Stimulated activated CD8-positive, alpha-beta memory T cell treated with anti-CD3 and anti-CD28 coated beads, Interleukin-4, amount 100 ng/mL, for 48 hours (primary cell): ENCODE measurements around the gene HIRA.
A peak's percentile ranks its signal among the peaks of the same experiment; 100 is the strongest.
"Not testable (repeated sequence)": the region's sequence is repeated elsewhere in the genome, so short reads cannot be mapped to it uniquely, and the experiment has no call there.

ENCODE experiments used
- DNase-seq: peaks from one replicate; pipeline ENCODE4 v3.0.0-alpha.2; 2020

The HIRA gene

DNA sequence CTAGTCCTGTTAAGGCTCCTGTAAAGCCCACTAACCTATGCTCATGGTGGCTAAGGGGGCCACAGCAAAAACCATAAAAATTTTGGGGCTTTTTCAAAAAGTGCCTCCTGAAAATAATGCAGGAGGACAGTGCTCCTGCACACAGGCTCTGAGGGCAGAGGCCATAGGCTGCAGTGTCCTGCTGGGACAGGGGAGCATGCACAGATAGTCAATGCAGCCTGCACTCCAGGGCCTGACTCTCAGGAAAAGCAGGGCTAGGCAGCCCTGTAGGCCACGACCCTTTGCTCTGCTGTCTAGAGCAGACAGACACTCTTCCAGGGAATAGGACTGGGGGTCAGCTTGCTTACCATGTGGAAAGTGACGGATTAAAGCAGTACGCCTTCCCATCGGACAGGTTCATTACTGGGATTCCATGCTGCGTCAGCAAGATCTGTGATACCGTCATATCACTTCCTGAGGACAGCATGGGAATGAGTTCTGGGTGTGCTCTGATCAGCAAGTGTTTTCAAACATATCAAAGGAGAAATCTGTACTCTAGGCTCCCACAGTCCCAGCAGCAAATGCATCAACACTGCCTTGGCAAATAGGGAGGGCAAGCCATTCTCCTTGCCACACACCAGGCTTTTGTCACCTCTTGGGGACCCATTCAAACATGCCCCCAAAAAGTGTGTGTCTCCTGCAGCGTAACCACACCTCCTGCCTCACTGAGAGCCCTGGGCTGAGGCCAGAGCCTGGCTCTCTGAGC is 75.9 kb downstream of the HIRA start:
- DNase-seq: no peak

- DNase-seq: peak; percentile 3
Observed at GRCh38 chr22:19354201-19354600, 77.3 kb downstream of the HIRA start.

- peak; percentile 13 for DNase-seq
Observed at GRCh38 chr22:19353363-19354131, 78.0 kb downstream of the HIRA start.

- peak; percentile 15 for DNase-seq
Observed at GRCh38 chr22:19352766-19353165, 78.8 kb downstream of the HIRA start.

- peak; percentile 4 for DNase-seq
Observed at GRCh38 chr22:19352217-19352616, 79.3 kb downstream of the HIRA start.

GRCh38 chr22:19351604-19352003 is 79.9 kb downstream of the HIRA start:
- DNase-seq: no peak

DNA sequence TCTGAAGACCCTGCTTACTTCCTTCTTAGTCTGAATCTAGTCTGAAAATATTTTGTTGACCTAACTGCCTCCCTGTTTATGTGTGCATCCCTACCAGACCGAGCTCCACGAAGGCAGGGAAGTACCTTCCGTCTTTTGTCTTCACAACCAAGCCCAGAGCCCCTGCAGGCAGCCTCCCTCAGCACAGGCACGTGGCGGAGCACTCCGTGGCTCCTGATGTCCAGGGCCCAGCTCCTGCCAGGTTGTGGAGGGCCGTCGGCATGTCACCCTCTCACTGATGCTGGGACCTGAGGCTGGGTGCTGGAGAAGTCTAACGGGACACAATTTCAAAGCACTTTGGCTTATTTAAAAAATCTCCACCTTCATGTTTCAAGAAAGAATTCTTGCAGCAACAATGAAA is 80.6 kb downstream of the HIRA start:
- DNase-seq: no peak

DNA sequence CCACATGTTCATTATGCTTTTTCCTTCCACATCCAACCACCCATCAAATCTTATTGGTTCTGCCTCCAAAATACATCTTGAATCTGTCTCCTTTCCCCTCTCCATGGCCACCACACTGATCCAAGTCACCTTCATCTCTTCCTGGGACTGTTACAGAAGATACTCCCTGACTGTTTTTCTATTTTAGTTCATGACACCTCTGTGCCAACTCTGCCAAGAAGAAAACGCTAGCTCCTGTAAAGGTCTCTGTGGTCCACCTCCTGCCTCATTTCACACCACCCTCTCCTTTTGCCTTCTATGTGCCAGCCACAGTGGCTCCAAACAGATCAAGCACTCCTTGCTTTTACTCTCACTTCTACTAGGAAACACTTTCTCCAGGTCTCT is 81.1 kb downstream of the HIRA start:
- no peak for DNase-seq

- DNase-seq: no peak
Observed at GRCh38 chr22:19349778-19350475, 81.6 kb downstream of the HIRA start.

DNA sequence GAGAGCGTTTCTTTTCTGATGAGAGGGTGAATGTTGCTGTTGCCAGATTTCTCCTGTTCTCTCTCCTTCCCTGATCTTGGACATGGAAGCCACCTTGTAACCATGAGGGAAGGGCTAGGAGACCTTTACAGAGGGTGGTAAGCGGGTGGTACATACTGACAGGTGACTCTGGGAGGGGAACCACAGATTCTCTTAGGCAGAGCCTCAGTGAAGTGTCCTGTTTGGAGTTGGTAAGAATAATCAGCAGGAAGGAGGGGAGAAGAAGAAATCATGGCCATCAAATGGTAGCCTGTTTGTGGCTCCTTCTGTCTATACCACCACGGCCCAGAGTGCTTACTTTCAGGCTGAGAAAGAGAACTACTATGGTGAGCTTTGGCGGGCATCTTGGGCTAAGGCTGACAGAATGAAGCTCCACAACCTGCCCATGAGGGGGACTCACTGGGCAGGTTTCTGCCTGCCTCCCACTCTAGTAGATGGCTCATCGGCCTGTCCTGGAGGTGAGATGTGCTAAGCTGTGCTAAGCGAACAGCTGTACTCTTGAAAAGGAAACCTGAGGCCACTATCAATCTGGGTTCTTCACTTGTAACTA is 84.8 kb downstream of the HIRA start:
- DNase-seq: no peak

GRCh38 chr22:19344420-19344819 is 87.1 kb downstream of the HIRA start:
- DNase-seq: no peak

DNA sequence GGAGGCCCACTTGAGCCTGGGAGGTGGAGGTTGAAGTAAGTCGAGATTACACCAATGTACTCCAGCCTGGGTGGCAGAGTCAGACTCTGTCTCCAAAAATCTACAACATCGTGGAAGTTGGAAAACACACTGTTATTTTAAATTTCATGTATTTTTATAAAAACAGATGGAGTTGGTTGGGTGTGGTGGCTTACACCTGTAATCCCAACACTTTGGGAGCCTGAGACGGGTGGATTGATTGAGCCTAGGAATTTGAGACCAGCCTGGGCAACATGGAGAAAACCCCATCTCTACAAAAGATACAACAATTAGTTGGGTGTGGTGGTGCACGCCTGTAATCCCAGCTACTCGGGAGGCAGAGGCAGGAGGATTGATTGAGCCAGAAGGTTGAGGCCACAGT is 88.1 kb downstream of the HIRA start:
- DNase-seq: no peak

DNA sequence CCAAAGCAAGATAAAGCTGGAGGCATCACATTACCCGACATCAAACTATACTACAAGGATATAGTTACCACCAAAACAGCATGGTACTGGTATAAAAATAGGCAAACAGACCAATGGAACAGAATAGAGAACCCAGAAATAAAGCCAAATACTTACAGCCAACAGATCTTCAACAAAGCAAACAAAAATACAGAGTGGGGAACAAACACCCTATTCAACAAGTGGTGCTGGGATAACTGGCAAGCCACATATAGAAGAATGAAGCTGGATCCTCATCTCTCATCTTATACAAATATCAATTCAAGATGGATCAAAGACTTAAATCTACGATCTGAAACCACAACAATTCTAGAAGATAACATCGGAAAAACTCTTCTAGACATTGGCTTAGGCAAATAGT is 90.0 kb downstream of the HIRA start:
- no peak for DNase-seq

- no peak for DNase-seq
Observed at GRCh38 chr22:19337137-19337536, 94.4 kb downstream of the HIRA start.

DNA sequence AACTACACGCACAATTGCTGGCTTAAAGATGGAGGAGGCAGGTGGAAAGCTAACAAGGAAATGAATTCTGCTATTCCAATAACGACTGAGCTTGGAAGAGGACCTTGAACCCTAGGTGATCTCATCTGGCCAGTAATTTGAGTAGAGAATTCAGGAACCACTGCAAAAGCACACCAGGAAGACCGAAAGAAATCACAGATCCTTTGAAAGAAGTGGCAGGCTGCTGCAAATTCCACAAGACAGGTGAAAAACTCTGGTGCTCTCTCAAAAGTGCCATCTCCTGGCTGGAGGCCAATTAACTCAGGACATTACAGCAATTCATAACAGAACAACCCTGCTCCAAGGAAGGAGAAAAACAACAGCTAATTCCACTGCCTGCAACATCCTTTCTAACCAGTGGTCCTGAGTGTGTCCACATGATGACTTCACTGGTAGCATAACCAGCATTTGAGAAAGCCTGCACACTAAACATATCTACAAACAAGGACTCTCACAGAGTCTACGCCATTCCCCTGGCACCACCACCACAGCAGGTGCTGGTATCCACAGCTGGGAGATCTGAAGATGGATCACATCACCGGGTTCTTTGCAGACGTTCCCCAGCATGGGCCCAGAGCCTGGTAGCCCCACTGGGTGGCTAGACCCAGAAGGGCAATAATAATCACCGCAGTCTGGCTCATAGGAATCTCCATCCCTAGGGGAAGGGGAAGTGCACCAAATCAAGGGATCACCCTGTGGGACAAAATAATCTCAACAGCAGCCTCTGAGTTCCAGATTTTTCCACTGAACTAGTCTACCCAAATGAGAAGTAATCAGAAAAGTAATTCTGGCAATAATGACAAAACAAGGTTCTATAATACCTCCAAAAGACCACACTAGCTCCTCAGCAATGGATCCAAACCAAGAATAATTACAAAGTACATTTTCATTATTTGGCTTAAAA is 95.1 kb downstream of the HIRA start:
- no peak for DNase-seq

DNA sequence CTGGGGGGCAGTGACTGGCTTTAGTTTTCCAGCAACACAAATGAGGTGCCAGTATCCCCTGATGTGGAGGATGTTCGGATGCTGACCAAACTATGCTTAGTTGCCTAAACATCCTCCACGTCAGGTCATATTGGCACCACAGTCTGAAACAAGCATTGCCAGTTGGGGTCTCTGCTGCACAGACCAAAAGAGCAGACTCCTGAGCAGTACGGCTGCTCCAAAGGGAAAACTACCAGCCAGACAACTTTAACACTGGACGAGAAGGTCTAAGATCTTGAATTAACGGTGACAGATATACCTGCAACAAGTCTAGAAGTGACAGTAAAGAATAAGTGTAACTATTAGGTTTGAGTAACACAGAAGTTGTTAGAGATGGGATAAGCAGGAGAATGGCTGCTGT is 99.6 kb downstream of the HIRA start:
- DNase-seq: no peak

GRCh38 chr22:19331474-19331873 is 100.1 kb downstream of the HIRA start:
- DNase-seq: no peak

DNA sequence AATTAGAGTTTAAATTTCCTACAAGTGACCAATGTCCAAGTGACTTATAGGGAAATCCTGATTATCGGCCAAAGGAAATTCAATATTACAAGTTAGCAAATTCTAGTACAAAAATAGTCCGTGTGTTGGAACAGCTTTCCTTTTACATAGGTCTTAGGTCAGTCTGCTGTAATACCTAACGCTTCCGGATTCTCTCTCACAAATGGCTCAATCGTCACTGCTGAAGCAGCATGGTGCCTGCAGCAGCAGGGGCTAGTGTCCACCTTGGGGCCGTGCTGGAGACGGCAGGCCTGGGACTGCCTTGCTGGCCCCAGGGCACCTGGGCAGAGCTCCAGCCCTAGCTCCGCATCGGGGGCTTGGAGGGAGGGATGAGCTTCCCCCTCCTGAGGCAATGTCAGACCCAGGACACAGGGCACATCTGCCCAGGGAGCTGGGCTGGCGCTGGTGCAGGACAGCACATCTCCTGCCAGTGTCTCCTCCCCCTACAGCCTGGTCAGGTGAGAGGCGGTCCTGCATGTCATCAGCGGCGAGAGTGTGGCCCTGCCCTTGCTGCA is 100.6 kb downstream of the HIRA start:
- DNase-seq: no peak

GRCh38 chr22:19330205-19330604 is 101.3 kb downstream of the HIRA start:
- not testable (repeated sequence) for DNase-seq

DNA sequence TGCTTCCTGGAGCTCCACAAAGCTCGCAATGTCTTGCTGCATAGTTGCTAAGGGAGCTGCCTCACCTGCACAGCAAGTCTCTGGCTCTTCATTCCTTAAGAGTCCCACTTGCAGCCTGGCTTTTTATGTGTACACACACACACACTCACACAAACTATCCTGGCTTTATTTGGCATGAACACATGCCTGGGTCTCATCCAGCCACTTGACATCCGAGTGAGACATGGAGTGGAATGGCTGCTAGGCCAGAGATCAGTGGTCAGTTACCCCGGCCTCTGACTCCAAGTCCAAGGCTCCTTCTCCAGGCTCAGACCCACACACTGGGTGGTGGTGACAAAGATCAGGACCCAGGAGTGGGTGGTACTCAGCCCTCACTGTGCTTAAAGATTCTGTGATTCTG is 102.1 kb downstream of the HIRA start:
- no peak for DNase-seq

DNA sequence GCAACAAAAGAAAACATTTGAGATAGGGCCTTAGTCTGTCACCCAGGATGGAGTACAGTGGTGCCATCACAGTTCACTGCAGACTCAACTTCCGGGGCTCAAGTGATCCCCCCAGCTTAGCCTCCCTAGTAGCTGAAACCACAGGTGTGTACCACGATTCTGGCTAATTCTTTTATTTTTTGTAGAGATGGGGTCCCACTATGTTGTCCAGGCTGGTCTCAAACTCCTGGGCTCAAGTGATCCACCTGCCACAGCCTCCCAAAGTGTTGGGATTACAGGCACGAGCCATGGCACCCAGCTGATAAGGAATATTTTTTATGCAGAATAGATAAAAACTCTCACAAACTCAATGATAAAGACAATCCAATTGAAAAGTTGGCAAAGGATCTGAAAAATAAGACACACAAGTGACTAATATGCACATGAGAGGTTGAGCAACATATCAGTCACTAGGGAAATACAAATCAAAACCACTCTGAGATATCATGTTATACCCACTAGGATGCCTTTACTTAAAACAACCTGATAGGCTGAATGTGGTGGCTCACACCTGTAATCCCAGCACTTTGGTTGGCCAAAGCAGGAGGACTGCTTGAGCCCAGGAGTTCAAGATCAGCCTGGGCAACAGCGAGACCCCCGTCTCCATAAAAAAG is 106.1 kb downstream of the HIRA start:
- DNase-seq: no peak
